ENCODE data around the gene MTA3. TPM values are rescaled to one million over a fixed set of nuclear protein-coding genes. Genes with fewer than 3 reads are reported as not detected.
"Not testable (repeated sequence)": the region's sequence is repeated elsewhere in the genome, so short reads cannot be mapped to it uniquely, and the experiment has no call there.

MTA3 gene
- polyA plus RNA-seq, 4 donors = 65.6 to 79.2 (median 71.2) TPM

DNA sequence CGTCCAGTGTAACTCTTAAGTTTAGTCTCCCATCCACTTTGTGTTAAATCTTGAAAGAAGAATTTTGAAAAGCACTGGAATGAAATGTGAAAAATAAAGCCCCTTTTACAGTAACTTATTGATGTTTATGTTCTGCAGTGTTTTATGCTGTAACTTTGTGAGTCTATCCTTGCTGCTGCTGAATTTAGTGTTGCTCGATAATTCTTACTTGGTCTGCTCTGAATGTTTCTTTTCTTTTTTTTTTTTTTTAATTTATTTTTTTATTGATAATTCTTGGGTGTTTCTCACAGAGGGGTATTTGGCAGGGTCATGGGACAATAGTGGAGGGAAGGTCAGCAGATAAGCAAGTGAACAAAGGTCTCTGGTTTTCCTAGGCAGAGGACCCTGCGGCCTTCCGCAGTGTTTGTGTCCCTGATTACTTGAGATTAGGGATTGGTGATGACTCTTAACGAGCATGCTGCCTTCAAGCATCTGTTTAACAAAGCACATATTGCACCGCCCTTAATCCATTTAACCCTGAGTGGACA, 36.0 kb downstream of the MTA3 start:
- DNase-seq (ENCODE audit: low read depth in 4 of 4, low spot score in 3 of 4) = not testable (repeated sequence)

DNA sequence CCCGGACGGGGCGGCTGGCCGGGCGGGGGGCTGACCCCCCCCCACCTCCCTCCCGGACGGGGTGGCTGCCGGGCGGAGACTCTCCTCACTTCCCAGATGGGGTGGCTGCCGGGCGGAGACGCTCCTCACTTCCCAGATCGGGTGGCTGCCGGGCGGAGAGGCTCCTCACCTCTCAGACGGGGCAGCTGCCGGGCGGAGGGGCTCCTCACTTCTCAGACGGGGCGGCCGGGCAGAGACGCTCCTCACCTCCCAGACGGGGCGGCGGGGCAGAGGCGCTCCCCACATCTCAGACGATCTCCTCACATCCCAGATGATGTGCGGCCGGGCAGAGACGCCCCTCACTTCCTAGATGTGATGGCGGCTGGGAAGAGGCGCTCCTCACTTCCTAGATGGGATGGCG, 37.7 kb downstream of the MTA3 start:
- DNase-seq (ENCODE audit: low read depth in 4 of 4, low spot score in 3 of 4) = not testable (repeated sequence)

DNA sequence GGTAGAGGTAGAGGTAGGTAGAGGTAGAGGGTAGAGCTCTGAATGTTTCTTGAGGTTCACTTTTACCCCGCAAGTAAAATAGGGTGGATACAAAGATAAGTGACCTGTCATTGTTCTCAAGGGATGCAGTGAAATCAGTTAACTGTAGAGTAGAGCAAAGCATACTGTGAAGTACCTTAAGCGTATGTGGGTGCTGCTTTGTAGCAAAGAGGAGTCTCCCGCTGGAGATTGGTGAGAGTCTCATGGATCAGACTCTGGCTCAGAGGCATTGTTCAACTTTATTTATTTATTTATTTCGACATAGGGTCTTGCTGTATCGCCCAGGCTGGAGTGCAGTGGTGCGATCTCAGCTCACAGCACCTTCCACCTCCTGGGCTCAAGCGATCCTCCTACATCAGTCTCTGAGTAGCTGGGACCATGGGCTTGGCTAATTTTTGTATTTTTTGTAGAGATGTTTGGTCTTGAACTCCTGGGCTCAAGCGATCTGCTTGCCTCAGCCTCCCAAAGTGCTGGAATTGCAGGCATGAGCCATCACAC, 38.7 kb downstream of the MTA3 start:
- no peak for DNase-seq (ENCODE audit: low read depth in 4 of 4, low spot score in 3 of 4)

DNA sequence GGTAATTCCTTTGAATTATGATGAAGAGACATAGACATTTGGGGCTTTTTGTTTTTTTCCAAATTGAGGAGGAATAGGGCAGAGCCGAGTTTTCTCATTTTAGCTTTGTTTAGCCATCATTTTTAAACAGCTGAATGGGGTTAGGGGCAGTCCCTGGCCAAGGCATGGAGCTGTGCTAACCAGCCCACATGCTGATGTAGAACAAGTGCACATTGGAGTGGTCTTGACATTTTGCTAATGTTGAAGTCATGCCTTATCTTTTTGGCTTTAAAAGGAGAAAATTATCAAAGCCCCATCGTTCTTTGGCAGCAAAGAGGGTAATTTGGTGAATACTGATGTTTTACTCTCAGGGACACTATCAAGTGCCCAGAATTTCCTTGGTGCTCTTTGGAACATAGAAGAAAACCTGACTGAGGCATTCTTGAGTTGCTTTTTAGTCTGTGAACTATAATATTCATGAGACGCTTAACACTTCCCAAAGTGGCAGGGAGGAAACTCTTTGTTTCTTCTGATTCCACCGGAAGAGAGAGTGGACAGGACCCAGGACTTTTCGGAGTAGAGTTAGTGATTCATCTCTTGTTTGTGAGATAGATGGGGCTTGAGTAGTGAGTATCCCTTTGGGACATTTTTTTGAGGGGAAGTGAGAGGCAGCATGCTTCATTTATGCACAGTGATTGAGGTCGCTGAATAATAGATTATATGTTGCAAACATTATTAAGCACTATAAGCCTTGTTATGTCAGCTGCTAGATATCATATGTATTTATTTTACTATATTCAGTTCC, 45.0 kb downstream of the MTA3 start:
- no peak for DNase-seq (ENCODE audit: low read depth in 4 of 4, low spot score in 3 of 4)

DNA sequence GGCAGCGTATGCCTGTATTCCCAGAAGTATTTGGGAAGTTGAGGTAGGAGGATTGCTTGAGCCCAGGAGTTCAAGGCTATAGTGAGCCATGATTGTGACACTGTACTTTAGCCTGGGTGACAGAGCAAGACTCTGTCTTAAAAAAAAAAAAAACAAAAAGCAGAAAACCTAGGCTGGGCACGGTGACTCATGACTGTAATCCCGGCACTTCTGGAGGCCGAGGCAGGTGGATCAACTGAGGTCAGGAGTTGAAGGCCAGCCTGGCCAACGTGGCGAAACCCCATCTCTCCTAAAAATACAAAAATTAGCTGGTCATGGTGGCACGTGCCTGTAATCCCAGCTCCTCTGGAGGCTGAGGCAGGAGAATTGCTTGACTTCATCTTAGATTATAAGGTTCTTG, 46.4 kb downstream of the MTA3 start:
- DNase-seq (ENCODE audit: low read depth in 4 of 4, low spot score in 3 of 4) = no peak

DNA sequence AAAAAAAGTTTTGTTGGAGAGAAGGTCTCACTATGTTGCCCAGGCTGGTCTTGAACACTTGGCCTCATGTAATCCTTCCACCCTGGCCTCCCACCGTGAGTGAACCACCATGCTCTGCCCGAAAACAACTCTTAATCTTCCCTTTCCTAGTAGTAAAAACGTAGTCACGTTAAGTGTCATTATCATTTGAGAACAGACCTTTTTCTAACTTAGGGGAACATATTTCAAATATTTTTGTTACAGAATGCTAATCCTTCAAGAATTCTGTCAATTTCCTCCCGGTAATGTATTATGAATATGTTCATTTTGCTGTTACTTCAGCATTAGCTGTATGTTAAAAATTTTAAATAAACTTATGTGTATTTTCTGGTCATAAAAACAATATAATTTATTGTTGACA, 49.7 kb downstream of the MTA3 start:
- no peak for DNase-seq (ENCODE audit: low read depth in 4 of 4, low spot score in 3 of 4)

DNA sequence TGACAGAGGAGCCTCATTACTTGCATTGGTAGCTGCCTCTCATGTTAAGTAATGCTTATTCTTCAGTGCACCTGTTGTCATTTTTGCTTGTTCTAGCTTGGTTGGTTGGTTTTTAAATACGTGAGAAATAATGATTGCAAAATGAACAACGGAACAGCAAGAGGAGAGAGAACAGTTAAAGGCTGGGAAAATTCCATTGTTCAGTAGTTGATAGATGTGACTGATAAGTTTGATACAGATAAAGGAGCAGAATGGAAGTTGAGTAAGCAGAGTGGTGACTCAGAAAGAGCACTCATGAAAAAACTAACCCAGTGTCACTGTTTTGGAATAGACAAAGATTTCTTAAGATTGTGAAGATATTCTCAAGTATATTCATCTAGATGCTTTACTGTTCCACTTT, 50.5 kb downstream of the MTA3 start:
- no peak for DNase-seq (ENCODE audit: low read depth in 4 of 4, low spot score in 3 of 4)

DNA sequence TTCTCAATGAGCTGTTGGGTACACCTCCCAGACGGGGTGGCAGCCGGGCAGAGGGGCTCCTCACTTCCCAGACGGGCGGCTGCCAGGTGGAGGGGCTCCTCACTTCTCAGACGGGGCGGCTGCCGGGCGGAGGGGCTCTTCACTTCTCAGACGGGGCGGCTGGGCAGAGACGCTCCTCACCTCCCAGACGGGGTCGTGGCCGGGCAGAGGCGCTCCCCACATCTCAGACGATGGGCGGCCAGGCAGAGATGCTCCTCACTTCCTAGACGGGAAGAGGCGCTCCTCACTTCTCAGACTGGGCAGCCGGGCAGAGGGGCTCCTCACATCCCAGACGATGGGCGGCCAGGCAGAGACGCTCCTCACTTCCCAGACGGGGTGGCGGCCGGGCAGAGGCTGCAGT, 53.2 kb downstream of the MTA3 start:
- DNase-seq (ENCODE audit: low read depth in 4 of 4, low spot score in 3 of 4) = not testable (repeated sequence)

DNA sequence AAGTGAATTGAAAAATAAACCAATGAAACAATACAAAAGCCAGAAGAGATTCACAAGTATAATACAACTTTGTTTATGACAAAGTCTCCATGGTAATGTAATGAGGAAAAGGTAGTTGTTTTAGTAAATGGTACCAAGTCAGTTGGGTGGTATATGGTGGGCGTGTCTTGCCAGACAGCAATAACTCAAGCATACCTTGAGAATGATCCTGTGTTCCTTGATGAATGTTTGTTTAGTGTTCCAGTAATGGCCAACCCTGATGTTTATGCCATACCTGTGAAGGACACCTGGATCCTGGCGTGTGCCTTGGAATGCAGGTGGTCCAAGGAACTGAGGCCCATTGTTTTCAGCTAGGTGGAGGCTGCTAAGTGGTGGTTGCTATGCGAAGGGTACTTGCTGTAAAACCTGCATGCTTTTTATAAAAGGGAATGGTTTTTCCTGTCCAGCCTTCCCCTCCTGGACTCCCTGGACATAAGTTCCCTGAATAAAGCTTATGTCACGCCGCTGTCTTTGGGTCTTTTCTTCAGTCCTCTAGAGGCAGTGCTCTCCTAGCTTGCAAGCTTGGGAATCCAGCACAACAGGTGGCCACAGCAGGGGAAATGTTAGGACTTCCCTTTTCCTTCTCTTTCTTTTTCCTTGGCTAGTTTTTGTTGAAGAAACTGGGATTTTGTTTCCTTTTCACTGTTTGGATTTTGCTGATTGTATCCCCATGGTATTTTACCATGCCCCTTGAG, 54.7 kb downstream of the MTA3 start:
- DNase-seq (ENCODE audit: low read depth in 4 of 4, low spot score in 3 of 4) = no peak

DNA sequence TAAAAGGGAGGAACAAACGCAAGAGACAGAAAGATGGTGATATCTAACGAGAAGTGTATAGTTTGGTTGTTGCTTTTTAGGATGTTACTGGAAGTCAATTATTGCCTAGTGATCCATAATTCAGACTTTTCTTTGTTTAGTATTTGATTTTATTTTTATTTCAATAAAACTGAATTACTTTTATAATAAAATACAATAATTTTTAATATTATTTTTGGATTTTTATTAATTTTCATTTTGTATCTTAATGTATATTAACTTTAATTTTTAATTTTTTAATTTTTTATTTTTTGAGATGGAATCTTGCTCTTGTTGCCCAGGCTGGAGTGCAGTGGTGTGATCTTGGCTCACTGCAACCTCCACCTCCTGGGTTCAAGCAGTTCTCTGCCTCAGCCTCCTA, 55.6 kb downstream of the MTA3 start:
- DNase-seq (ENCODE audit: low read depth in 4 of 4, low spot score in 3 of 4) = no peak

DNA sequence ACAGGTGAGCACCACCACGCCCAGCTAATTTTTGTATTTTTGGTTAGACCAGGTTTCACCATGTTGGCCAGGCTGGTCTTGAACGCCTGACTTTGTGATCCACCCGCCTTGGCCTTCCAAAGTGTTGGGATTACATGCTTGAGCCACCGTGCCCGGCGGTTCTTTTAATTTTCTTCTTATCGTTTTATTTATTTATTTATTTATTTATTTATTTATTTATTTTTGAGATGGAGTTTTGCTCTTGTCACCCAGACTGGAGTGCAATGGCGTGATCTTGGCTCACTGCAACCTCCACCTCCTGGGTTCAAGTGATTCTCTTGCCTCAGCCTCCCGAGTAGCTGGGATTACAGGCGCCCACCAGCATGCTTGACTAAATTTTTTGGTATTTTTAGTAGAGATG, 59.6 kb downstream of the MTA3 start:
- DNase-seq (ENCODE audit: low read depth in 4 of 4, low spot score in 3 of 4) = not testable (repeated sequence)

DNA sequence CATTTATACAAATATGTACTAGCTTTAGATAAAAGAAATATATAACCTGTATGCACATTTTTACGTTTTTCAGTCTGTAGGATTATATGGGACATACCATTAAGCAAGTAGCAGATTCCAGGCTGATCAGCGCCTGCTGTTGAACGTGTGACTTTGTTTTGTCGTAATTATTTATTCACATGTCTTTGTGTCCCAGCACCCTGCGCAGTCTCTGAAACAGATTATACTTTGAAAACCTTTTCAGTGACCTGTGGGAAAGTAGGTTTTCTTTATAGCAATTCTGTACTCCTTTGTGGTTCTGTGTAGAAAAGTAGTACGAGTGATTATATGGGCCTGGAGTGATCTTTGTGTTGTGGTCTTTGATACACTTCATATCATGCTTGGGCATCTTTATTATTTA, 68.5 kb downstream of the MTA3 start:
- no peak for DNase-seq (ENCODE audit: low read depth in 4 of 4, low spot score in 3 of 4)

DNA sequence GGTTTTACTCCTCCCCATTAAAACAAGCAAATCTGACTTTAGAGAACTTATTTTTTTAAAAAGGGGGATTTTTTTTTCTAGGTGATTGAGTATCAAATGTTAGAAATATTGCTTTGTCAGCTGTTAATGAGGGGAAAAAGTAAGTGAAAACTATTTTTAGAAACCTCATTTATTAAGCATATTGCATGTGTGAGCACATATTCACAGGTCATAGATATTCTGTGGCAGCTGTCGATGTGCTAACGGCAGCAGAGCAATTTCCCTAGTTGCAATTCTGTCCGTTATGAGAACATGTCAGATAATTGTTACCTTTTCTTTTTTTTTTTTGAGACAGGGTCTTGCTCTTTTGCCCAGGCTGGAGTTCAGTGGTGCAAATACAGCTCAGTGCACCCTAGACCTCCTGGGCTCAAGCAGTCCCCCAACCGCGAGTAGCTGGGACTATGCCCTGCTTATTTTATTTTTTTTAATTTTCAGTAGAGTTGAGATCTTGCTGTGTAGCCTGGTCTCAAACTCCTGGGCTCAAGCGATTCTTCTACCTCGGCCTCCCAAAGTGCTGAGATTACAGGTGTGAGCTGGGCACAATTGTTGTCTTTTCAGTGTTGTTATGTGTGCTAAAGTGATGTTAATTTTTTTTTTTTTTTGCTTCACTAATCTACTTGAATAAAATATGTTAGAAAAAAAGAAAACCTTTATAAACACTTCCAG, 69.8 kb downstream of the MTA3 start:
- no peak for DNase-seq (ENCODE audit: low read depth in 4 of 4, low spot score in 3 of 4)

DNA sequence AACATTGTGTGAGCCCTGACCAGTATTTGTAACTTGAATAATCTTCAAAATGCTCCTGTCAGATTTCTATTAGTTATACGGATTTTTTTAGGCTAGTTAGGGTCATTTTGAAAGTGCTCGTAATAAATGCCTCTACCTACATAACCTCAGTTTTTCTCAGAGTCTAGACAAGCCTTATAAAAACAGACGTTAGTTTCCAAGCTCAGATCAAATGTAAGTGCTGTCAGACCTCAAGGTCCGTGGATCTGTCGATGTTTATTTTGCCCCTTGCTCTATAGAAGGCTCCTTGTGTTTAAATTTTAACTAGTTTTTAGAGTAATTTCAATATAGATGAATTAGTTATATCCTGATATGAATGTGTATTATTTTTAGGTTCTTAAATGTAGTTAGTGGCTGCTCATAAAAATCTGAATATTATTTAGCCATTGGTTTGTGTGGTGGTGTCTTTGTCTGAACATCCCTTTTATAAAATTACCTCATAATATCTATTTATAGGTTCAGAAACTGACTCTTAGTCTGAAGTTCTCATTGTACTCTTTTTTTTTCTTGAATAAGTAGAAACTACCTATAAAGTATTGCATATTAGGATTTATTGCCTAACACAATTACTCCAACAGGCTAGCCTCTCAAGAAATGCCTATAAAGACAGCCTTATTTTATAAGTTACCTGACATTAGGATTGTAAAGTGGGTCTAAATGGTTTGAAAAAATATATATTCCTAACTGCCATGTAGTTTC, 71.1 kb downstream of the MTA3 start:
- DNase-seq (ENCODE audit: low read depth in 4 of 4, low spot score in 3 of 4) = no peak

DNA sequence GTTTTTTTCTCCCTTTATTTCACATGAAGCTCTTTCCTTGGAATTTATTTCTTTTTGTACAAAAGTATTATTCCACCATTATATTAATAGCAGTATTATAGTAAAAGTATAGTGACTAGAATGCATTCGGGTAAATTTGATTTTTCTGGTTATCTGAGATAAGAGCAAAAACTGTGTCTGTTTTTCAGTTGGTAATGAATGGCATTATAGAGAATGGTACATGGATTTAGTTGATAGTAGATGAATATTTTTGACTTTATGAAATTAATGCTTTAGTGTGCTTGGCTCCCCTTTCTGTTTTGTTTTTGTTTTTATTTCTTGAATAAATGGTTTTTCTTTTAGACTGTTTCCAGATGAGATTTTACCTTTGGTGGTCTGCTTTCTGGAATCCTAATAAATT, 71.8 kb downstream of the MTA3 start:
- DNase-seq (ENCODE audit: low read depth in 4 of 4, low spot score in 3 of 4) = no peak

DNA sequence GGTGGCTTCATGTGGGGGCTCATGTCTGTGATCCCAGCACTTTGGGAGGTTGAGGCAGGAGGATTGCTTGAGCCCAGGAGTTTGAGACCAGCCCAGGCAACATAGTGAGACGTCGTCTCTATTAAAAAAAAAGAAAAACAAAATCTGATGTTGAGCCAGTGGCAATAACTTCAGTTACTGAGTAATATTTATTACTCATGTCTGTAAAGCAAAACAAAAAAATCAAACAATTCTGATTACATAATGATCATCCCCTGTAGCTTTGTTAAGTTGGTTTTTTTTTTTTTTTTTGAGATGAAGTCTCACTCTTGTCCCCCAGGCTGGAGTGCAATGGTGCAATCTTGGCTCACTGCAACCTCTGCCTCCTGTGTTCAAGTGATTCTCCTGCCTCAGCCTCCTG, 73.9 kb downstream of the MTA3 start:
- not testable (repeated sequence) for DNase-seq (ENCODE audit: low read depth in 4 of 4, low spot score in 3 of 4)

DNA sequence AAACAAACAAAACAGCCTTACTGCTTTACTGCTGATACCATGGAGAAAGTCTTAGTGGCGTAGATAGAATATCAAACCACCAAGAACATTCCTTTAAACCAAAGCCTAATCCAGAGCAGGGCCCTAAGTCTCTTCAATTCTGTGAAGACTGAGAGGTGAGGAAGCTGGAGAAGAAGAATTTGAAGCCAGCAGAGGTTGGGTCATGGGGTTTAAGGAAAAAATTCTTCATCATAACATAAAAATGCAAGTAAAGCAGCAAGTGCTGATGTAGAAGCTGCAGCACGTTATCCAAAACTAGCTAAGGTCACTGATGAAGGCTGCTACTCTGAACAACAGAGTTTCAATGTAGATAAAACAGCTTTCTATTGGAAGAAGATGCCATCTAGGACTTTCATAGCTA, 77.1 kb downstream of the MTA3 start:
- no peak for DNase-seq (ENCODE audit: low read depth in 4 of 4, low spot score in 3 of 4)

DNA sequence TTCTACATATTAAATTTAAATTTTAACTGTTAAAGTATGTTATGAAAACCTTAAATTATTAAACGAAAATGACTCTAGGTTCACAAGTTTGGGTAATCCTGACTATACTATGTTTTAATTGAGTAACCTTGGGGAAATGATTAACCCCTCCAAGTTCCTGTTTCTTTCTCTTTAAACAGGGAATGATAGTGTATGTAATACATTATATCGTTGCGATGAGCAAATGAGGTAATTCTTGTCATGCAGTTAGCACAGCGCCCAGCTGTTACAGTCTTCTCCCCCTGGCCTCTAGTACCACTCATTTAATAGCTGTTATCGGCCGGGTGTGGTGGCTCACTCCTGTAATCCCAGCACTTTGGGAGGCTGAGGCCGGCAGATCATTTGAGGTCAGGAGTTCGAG, 80.4 kb downstream of the MTA3 start:
- no peak for DNase-seq (ENCODE audit: low read depth in 4 of 4, low spot score in 3 of 4)

DNA sequence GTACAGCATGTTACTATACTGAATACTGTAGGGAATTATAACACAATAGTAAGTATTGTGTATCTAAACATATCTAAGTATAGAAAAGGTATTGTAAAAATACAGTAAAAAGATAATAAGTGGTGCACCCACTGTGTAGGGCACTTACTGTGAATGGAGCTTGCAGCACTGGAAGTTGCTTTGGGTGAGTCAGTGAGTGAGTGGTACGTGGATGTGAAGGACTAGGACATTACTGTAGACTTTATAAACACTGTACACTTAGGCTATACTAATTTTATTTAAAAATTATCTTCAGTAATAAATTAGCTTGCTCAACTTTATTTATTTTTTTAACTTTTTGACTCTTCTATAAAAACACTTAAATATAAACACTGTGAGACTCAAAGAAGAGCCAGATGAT, 82.6 kb downstream of the MTA3 start:
- no peak for DNase-seq (ENCODE audit: low read depth in 4 of 4, low spot score in 3 of 4)

DNA sequence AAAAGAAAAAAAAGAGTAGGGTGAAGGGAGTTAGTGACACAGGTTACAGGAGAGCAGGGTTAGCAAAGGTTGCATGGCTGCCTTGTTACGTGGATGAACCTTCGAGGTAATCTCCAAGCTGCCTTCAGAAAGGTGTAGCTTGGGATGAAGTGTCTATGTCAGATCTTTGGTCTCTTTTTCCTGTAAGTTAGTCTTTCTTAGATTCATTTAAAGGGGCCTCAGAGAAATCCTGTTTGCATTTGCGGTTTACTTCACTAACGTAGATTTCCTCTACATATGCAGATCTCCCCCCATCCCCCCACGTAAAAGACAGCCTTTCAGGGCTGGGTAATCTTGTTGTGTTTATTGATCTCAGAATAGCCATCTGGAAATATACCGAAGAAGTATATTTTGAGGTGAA, 83.7 kb downstream of the MTA3 start:
- no peak for DNase-seq (ENCODE audit: low read depth in 4 of 4, low spot score in 3 of 4)

Measured in left renal pelvis (tissue), 4 donors.